GM21390 (cell line): ENCODE data around the gene C16orf78.

Experiments
- ATAC-seq: cut with Tn5 transposase; IDR thresholded peaks from one replicate; pipeline ENCODE4 v1.9.1; 2021; ENCODE audit not compliant: unreplicated experiment

The C16orf78 gene

DNA sequence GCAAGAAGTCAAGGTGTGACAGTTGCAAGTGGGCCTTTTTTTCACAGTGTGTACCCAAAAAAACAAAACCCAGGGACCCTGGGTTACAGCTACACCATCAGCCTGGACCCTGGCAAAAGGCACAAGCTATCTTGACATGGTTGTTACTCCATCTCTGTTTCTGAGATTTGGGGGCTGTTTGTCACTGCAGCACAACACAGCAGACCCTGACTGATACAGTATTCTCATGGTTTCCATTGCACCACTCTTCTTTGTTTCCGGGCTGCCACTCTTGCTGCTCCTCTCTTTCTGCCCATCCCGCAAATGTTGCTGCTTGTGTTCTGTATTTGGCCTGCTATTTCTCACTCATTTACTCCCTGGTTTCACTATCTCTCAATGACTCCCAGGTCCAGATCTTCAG, 55.2 kb downstream of the C16orf78 start:
- no peak for ATAC-seq

DNA sequence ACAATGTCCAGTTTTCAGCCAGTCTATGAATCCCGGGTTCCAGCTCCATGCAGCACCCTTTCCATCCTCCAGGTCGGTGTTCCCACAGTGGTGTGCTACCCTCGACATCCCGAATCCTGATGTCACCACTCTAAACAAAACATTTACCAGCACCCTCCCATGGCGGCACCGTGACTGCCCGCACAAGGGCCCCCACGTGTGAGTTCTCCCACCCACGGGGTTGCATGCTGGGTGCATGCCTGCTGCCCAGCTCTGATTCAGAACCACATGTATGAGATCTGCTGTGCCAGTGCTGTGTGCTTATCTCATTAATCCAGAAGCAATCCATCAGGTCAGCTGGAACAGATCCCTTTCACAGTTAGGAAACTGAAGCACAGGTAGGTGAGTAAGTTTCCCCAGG, 57.4 kb downstream of the C16orf78 start:
- ATAC-seq: no peak

DNA sequence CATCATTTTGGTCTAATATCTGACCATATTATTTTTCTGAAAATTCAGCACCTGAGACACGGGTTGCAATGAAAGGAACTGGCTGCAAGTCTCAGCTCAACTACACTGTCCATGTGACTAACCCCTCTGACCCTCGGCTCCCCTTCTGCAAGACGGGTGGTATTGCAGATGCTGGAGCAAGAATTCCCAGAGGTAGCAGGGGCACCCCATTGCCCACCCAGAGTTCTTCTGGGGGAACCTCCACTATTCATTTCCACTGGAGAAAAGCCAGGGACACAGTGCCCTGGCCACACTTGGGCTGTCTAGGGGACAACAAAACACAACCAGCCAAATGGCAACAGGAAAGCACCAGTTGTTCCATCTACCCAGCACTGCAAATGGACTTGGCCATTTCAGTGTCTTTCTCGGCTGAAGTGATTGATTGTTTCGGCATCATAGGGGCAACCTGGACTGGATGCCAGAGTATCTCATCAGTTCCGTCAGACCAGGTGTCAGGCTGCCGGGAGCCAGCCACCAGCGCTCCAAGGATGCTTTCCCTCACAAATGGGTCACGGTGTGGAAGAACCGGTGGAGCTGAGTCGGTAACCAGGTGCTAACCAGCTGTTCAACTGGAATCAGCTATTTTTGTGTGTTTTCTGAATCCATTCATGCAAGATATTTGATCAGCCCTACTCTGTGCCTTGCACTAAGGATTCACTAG, 58.1 kb downstream of the C16orf78 start:
- ATAC-seq: no peak

DNA sequence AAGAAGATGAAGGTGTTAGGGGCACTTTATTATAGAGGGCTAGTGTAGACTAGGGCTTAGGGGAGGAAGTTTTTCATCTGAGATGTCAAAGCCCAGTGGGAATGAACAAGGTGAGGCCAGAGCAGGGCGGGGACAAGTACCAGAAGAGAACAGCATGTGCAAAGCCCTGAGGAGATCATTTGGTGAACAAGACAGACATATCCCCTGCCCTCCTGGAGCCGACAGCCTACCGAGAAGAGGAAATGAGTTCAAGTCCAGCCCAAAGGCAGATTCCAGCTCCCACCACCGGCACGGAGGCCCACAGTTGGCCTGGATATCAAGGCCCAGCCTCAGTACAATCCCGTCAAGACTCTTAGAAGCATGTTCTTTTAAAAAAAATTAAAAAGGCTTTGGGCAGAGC, 61.1 kb downstream of the C16orf78 start:
- no peak for ATAC-seq

DNA sequence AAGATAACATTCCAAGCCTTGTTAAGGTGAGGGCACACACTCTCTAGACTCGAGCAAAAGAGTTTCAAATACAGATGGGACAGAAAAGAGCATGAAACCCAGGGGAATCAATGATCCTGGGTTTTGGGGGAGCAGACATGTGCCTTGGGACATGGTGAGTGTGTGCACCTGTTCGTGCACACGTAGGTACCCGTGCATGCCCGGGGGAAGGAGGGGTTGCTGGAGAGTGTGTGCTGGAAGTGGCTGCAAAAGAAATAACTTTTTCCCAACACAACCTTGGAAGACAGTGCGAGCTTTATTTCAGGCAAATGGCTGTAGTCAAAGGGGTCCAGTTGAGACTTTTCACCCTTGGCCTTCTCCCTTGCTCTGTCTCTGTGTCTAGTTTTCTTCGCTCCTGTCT, 62.6 kb downstream of the C16orf78 start:
- no peak for ATAC-seq

DNA sequence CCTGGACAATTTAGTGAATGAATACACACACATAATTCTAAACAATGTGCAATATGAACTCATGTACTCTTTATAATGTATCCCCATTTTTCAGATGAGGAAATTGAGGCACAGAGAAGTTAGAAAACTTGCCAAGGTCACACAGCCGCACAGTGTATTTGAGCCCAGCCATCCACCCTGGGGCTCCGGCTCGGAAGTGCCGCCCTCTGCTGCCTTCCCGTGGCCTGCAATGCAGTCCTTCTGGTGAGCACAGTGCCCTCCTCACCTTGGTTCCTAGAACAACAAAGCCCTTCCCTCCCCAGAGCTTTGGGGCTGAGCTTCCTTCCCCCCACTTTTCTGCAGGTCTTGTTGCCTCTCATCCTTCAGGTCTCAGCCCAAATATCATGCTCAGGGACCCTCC, 63.7 kb downstream of the C16orf78 start:
- ATAC-seq: no peak

DNA sequence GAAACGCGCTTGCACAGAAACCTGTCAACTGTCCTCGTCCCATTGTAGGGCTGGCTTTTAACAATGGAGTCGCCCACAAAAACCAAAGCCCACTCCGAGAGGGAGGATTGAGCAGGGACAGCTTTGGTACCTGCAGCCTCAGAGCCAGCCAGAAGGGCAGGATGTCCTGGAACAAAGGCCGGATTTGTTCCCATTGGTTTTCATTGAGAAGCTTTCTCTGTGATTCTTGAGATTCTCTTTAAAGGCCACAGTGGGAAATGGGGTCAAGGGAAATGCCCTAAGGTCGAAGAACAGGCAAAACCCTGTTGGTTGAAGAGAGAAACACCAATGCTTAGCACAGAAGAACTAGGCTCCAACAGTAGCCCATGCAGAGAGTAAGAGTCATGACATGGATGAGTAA, 65.4 kb downstream of the C16orf78 start:
- no peak for ATAC-seq

DNA sequence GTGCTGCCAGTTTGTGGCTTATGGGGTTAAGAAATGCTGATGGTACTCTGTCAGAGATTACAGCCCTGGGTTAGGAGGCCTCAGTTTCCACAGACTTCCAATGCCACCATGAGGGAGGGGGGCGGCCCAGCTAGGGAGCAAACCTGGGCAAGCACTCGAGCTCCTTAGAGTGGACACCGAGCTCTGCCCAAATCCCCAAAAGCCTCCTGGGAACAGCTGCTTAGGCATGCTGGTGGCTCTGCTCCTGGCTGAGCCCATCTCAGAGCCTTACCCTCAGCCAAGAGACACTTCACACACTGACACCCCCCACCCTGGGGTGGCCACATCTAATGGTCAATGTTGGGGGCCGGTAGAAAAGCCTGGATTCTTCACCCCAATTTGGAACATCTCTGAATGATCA, 66.1 kb downstream of the C16orf78 start:
- ATAC-seq: no peak

DNA sequence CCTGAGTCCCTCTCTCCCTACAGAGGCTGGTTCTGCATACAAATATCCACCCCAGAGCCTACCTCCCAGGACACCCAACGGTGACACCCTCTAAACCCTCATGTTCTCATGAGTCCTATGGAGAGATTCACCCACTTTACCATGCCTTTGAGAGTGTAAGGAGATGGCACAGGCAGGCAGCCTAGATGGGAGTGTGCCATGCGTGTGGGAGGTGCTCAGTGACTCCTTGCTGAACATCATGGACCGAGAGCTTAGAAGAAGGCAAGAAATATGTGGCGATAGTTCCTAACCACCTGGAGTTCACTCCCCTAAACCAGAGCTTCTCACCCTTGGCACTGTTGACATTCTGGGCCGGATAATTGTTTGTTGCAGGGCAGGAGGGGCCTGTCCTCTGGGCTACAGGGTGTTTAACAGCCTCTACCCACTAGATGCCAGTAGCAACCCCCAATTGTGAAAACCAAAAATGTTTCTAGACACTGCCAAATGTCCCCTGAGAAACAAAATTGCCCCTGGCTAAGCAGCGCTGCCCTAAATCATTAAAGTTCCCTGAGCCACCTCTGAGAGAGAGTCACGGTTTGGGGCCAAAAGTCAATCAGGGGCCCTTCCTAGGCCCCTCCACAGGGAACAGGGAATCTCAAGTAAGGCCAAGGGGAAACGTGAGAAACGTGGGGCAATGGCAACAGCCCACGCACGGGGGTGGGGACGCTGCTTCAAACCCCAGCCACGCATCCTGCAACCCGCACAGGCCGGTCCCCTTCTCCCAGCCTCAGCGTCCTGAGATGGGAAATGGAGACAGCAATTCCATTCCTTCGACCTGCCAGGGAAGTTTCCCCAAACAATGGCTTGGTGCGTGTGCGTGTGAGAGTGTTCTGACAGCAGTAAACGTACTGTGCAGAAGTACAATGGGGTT, 66.8 kb downstream of the C16orf78 start:
- ATAC-seq: no peak

DNA sequence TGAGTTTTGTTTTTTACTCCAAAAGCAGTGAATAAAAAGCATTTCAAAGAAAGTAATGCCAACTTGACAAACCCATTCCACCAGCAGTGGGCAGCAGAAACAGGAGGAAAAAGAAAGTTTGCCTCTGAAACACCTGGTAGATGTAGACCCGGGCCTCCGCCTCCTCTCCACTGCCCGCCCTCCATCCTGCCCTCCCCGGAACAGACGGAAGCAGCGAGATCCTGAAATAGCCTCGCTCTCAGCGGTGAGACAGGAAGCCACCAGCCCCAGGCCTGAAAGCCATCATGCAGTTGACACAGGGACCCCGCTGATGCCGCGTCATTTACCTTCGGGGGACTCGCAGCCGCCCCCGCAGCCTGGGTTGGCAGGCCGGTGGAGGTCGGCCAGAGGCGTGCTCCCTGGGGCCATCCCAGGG, 67.8 kb downstream of the C16orf78 start:
- ATAC-seq: peak; percentile 99

DNA sequence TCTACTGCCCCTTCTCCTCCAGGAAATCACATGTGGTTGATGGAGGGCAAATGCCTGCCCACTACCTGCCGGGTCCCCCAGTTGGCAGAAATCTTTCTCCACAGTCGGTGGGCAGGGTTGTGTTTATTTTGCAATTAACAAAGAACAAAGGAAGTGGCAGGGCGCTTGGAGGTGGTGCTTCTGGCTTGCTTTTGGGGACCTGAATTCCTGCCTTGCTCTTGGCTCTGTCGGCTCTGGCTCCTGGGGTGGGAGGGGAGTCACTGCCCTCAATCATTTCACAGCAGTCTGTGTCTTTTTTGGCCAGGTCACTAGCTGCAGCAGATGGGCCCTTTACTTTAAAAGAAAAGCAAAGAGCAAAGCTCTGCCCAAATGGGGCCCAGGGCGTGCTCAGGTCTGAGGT, 69.2 kb downstream of the C16orf78 start:
- ATAC-seq: no peak

DNA sequence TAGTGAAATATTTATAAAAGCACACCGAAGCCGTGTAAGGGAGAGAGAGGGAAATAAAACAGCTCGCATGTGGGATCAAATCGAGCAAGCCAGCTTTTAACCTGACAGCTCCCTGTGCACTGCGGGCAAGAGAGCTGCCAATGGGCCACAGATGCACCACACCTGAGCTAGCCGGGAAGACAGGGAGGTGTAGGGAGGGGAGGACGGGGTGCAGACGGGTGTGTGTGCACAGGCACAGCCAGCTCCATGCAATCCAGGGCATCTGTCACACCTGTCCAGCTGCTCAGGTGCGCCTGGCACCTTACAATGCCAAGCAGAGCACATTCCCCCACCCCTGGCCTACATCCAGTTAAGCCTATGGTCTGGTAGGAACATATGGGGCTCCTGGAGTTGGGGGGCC, 70.0 kb downstream of the C16orf78 start:
- no peak for ATAC-seq

DNA sequence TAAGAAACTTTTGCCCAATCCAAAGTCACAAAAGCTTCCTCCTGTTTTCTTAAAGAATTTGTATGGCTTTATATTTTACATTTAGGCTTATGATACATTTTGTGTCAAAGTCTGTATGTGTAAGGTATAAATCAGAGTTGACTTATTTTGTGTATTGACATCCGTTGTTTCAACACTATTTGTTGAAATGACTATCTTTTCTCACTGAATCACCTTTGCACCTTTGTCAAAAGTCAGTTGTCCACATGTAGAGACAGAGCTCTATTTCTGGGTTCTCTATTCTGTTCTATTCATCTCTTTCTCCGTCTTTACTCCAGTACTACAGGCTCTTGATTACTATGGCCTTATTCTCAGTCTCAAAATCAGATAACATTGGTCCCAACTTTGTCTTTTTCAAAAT, 73.2 kb downstream of the C16orf78 start:
- no peak for ATAC-seq
